ENCODE data around the gene C2orf80.
"Not testable (repeated sequence)": the region's sequence is repeated elsewhere in the genome, so short reads cannot be mapped to it uniquely, and the experiment has no call there.

The C2orf80 gene

DNA sequence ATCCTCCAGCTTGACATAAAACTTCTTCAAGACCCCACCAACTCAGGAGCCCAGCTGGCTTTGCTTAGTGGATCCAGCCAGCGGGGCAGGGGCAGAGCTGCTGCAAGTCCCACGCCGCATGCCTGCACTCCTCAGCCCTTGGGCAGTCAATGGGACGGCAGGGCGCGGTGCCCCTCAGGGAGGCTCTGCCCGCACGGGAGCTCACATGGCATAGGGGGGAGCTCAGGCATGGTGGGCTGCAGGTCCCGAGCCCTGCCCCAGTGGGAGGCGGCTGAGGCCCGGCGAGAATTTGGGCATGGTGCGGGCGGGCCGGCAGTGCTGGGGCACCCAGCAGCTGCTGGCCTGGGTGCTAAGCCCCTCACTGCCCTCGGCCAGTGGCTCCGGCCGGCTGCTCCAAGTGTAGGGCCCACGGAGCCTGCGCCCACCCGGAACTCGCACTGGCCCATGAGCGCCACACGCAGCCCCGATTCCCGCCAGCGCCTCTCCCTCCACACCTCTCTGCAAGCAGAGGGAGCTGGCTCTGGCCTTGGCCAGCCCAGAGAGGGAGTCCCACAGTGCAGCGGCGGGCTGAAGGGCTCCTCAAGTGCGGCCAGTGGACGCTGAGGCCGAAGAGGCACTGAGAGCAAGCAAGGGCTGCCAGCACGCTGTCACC is 37.9 kb upstream of the C2orf80 start:
- Histone ChIP-seq H2AFZ (ENCODE audit: low read depth) (no peak overlapping the region), H3K9ac (no peak overlapping the region), H3K36me3 (ENCODE audit: insufficient read depth) (no peaks in the 10 kb centered on the region), H3K4me1 (ENCODE audit: low read depth, poor library complexity, severe bottlenecking) (no peaks in the 10 kb centered on the region), H3K27me3 (ENCODE audit: insufficient read depth, low read depth) (no peaks in the 10 kb centered on the region), H3K4me2 (no peak overlapping the region), H3K27ac (no peak overlapping the region), H3K4me3 (IDR thresholded peaks at IDR 0.05; ENCODE audit: insufficient read depth, low read depth, low read length) (no peak overlapping the region), H4K20me1 (ENCODE audit: insufficient read depth) (no peaks in the 10 kb centered on the region), H3K79me2 (ENCODE audit: insufficient read depth, low read depth) (no peaks in the 10 kb centered on the region)
- TF ChIP-seq, protein P1, sequence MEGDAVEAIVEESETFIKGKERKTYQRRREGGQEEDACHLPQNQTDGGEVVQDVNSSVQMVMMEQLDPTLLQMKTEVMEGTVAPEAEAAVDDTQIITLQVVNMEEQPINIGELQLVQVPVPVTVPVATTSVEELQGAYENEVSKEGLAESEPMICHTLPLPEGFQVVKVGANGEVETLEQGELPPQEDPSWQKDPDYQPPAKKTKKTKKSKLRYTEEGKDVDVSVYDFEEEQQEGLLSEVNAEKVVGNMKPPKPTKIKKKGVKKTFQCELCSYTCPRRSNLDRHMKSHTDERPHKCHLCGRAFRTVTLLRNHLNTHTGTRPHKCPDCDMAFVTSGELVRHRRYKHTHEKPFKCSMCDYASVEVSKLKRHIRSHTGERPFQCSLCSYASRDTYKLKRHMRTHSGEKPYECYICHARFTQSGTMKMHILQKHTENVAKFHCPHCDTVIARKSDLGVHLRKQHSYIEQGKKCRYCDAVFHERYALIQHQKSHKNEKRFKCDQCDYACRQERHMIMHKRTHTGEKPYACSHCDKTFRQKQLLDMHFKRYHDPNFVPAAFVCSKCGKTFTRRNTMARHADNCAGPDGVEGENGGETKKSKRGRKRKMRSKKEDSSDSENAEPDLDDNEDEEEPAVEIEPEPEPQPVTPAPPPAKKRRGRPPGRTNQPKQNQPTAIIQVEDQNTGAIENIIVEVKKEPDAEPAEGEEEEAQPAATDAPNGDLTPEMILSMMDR (conservative IDR thresholded peaks at IDR 0.05; ENCODE audit: low read depth, low read length), result no peak

DNA sequence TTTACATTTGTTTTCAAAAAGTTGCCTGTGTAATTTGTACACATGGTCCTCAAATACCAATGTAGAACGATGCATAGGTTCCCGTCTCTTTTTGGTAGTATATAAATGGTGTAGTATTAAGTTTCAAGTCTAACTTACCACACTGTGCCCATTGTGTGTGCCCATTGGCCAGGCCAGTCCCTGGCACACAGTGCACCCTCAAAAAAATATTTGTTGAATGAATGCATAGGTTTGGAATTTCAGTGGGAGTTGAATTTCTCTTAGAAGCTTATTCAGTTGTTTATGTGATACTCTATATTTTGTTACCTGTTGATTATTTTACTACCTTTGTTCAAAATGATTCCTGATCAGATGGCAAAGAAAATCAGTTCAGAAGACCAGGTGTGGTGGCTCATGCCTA is 35.0 kb upstream of the C2orf80 start:
- no peak overlapping the region for H3K4me3 ChIP-seq (IDR thresholded peaks at IDR 0.05; ENCODE audit: insufficient read depth, low read depth, low read length)
- H3K4me1 ChIP-seq (ENCODE audit: low read depth, poor library complexity, severe bottlenecking), result no peaks in the 10 kb centered on the region
- no peaks in the 10 kb centered on the region for H3K79me2 ChIP-seq (ENCODE audit: insufficient read depth, low read depth)
- TF ChIP-seq, protein P1 (conservative IDR thresholded peaks at IDR 0.05; ENCODE audit: low read depth, low read length), result no peak
- no peaks in the 10 kb centered on the region for H4K20me1 ChIP-seq (ENCODE audit: insufficient read depth)
- no peaks in the 10 kb centered on the region for H3K36me3 ChIP-seq (ENCODE audit: insufficient read depth)
- H3K27ac ChIP-seq, result no peak overlapping the region
- H2AFZ ChIP-seq (ENCODE audit: low read depth), result no peak overlapping the region
- H3K27me3 ChIP-seq (ENCODE audit: insufficient read depth, low read depth), result no peaks in the 10 kb centered on the region
- no peak overlapping the region for H3K4me2 ChIP-seq
- no peak overlapping the region for H3K9ac ChIP-seq

DNA sequence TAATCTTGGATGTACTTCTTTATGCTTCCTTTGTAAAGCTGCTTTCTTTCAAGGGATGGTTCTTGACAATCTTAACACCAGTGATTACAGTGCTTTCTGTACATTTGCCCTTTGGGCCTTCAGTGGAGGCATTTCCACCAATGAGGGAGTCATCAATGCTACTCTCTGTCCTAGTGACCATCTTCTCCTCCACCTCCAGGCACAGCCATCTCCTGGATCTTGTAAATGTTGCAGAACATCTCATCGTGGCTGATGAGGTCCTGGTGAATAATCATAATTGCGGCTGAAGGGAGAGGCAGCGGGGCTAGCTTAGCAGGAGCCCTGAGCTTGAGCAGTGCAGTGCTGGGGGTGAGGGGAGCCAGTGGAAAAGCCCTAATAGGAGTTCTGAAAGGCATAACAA is 32.5 kb upstream of the C2orf80 start:
- H3K9ac ChIP-seq, result no peak overlapping the region

DNA sequence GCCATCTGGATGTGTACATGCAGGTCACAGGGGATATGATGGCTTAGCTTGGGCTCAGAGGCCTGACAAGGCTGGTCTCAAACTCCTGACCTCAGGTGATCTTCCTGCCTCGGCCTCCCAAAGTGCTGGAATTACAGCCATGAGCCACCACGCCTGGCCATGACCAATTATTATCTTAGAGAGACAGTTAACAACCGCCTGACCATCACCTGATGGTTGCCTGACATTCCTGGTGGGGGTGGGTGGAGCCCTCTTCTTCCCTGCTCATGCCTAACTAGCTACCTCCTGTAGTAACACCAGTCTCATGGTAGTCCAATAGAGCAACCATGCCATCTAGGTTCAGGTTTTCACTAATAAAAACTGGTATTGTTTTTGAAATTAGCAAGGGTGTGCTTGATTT is 32.0 kb upstream of the C2orf80 start:
- not testable (repeated sequence) for H3K4me1 ChIP-seq (ENCODE audit: low read depth, poor library complexity, severe bottlenecking); H3K9ac ChIP-seq; H3K27ac ChIP-seq; H3K27me3 ChIP-seq (ENCODE audit: insufficient read depth, low read depth); H3K4me2 ChIP-seq; H3K79me2 ChIP-seq (ENCODE audit: insufficient read depth, low read depth); H2AFZ ChIP-seq (ENCODE audit: low read depth); H4K20me1 ChIP-seq (ENCODE audit: insufficient read depth); H3K36me3 ChIP-seq (ENCODE audit: insufficient read depth); H3K4me3 ChIP-seq (IDR thresholded peaks at IDR 0.05; ENCODE audit: insufficient read depth, low read depth, low read length)

More for the DNA sequence above, 32.5 kb upstream of the C2orf80 start:
- Histone ChIP-seq H3K4me1 (ENCODE audit: low read depth, poor library complexity, severe bottlenecking) (no peaks in the 10 kb centered on the region), H3K4me3 (IDR thresholded peaks at IDR 0.05; ENCODE audit: insufficient read depth, low read depth, low read length) (no peak overlapping the region), H3K79me2 (ENCODE audit: insufficient read depth, low read depth) (no peaks in the 10 kb centered on the region), H3K27me3 (ENCODE audit: insufficient read depth, low read depth) (no peaks in the 10 kb centered on the region), H3K4me2 (no peak overlapping the region), H3K36me3 (ENCODE audit: insufficient read depth) (no peaks in the 10 kb centered on the region), H3K27ac (no peak overlapping the region), H2AFZ (ENCODE audit: low read depth) (no peak overlapping the region), H4K20me1 (ENCODE audit: insufficient read depth) (no peaks in the 10 kb centered on the region)
- TF ChIP-seq, protein P1 (conservative IDR thresholded peaks at IDR 0.05; ENCODE audit: low read depth, low read length), result no peak

DNA sequence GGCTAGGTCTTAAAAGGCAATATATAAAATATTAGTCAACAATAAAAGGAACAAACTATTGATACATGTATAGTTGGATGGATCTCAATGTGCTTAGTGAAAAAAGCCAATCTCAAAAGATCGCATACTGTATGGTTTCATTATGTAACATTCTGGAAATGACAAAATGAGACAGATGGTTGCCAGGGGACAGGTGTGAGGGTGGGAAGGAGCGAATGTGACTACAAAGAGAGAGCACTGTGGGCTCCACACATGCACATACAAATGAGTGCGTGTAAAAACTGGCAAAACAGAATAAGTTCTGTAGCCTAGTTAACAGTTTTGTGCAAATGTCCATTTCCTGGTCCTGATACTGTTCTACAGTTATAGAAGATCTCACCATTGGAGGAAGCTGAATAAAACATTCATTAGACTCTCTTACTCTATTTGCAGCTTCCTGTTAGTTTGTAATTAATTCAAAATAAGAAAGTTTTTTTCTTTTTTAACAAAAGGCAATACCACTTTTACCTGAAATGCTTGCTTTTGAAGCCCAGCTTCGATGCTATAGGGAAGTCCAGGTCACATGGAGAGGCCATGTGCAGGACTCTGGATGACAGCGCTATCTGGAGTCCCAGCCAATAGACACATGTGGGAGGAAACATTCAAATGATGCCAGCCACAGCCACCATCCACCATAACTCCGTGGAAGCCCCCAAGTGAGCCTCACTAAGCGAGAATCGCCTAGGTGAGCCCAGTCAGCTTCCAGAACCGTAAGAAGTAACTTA is 21.0 kb upstream of the C2orf80 start:
- Histone ChIP-seq H3K4me3 (IDR thresholded peaks at IDR 0.05; ENCODE audit: insufficient read depth, low read depth, low read length) (no peak overlapping the region), H3K36me3 (ENCODE audit: insufficient read depth) (no peaks in the 10 kb centered on the region), H3K4me2 (no peak overlapping the region), H4K20me1 (ENCODE audit: insufficient read depth) (no peaks in the 10 kb centered on the region), H3K79me2 (ENCODE audit: insufficient read depth, low read depth) (no peaks in the 10 kb centered on the region), H3K9ac (no peak overlapping the region), H3K27ac (no peak overlapping the region), H2AFZ (ENCODE audit: low read depth) (no peak overlapping the region), H3K4me1 (ENCODE audit: low read depth, poor library complexity, severe bottlenecking) (no peaks in the 10 kb centered on the region), H3K27me3 (ENCODE audit: insufficient read depth, low read depth) (no peaks in the 10 kb centered on the region)
- TF ChIP-seq, protein P1 (conservative IDR thresholded peaks at IDR 0.05; ENCODE audit: low read depth, low read length), result no peak

Data from KMS-11 (cell line).